Fibroblast of skin of abdomen (primary cell): ENCODE results near the gene CRYBG2.
"Not testable (repeated sequence)": the region's sequence is repeated elsewhere in the genome, so short reads cannot be mapped to it uniquely, and the experiment has no call there.

ENCODE experiments used
- DNase-seq: peaks from one replicate; pipeline ENCODE4 v3.0.0-alpha.2; 2013

Gene CRYBG2

DNA sequence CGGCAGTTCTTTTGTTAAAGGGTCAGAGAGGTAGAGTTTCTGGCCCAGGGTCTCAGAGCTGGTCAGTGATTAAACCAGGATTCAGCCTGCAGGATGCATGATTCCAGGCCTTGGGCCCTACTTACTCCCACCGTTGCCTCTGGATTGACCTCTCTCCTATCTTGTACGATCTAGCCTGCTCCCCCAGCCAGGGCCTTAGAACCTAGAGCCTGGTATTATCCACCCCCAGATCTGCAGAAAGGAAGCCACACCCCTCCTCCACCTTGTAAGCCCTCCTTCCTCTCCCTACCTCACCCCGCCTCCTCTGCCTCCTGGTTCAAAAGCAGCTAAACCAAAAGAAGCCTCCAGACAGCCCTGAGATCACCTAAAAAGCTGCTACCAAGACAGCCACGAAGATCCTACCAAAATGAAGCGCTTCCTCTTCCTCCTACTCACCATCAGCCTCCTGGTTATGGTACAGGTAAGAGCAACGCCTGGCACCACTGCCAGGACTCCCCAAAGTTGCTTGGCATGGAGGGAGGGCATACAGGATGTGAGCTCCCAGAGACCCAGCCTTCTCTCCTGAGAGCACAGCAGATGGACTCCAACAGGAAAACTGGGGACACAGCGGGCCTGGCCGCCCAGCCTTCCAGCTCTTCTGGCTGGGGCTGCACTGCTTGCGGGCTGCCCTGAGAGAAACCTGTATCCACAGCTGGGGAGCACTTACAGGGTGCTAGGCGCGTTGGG, 36.2 kb downstream of the CRYBG2 start, which contains the start of gene CD52:
TSS of gene CD52 (plus strand) at position 347 of the 726 bp plus-strand sequence. CDS start at position 407, 60 bp downstream.
- DNase-seq = no peak

DNA sequence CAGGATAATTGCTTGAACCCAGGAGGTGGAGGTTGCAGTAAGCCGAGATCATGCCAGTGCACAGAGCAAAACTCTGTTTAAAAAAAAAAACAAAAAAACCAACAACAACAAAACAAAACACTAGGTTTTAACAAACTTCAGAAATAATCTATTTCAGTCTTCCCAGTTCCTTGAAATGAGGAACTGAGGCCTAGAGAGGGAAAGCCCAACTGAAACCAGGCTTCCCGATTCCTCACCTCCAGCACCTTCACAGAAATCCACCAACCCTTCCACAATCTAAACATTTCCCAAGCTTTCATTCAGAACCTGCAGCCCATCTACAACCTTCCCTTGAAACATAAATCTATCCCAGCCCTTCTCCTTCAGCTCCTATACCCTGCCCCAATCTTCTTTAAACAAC, 36.8 kb downstream of the CRYBG2 start:
- no peak for DNase-seq

DNA sequence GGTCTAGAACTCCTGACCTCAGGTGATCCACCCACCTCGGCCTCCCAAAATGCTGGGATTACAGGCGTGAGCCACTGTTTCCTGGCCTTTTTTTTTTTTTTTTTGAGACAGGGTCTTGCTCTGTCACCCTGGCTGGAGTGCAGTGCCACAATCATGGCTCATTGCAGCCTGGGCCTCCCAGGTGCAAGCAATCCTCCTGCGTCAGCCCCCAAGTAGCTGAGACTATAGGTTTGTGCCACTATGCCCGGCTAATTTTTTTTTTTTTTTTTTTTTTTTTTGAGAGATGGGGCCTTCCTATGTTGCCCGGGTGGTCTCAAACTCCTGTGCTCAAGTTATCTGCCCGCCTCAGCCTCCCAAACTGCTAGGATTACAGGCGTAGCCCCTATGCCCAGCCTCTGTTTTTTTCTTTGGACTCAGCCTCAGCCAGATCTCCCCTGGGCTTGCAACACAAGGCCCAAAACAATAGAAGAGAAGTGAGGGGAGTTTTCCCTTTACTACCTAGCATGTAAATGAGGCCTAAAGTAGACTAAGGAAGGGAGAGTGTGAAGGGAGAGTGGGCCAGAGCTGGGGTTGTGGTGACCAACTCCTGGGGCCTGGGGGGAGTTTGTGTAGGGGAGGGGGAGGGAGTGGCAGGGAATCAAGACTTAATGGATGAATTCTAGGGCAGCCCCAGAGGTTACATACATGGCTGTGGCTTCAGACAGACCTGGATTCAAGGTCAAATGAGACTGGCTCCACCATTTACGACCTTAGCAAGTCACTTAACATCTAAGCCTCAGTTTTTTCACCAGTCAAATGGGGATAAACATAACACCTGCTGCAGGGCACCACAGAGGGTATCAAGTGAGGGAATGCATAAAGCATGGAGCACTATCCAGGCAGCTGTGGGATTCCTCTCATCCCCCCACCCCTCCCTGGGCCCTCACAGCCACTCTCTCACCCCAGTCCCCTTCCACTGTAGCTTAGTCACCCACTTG, 37.8 kb downstream of the CRYBG2 start:
- DNase-seq = no peak

DNA sequence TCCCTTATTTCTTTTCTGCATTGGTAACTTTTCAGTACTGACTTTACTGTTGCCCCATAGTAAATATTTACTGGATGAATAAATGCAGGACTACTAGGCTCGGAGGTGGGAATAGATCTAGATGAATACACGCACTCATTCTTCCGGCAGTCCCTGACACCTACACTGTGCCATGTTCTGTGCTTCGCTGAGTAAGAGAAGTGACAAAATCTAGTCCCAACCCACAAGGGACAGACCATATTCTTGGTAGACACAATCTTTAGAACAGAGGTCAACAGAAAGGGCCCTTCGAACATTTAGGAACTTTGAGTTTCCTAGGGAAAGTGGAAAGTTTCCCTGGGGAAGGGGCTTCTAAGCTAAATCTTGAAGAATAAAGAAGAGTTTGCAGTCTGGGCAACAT, 39.4 kb downstream of the CRYBG2 start:
- DNase-seq = no peak

DNA sequence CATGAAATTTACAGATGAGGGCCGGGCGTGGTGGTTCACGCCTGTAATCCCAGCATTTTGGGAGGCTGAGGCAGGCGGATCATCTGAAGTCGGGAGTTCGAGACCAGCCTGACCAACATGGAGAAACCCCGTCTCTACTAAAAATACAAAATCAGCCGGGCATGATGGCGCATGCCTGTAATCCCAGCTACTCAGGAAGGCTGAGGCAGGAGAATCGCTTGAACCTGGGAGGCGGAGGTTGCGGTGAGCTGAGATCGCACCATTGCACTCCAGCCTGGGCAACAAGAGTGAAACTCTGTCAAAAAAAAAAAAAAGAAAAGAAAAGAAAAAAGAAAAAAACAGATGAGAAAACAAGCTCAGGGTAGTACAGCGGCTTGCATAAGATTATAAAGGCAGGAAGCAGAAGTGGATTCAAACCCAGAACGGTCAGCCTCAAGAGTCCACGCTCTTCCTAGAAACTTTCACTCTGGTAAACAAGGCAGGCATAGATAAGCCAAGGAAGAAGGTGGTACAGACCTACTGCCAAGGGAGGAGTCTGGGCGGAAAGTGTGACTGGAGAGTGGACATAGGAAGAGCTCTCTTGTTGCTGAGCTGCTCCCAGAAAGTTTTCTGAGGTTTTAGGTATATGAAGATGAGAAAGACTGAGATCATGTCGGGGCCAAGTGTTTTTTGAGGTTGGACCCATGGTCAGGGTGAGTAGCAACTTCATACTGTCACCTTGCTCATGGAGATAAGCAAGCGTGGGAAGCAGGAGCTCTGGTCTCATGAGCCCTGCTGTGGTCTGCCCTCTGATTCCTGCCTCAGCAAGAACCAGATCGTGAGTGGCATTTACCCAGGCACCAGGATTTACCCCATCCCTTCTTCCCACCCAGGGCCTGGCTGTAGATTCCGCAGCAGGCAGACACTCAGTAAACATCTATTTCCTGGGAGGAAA, 45.7 kb downstream of the CRYBG2 start:
- DNase-seq = not testable (repeated sequence)

DNA sequence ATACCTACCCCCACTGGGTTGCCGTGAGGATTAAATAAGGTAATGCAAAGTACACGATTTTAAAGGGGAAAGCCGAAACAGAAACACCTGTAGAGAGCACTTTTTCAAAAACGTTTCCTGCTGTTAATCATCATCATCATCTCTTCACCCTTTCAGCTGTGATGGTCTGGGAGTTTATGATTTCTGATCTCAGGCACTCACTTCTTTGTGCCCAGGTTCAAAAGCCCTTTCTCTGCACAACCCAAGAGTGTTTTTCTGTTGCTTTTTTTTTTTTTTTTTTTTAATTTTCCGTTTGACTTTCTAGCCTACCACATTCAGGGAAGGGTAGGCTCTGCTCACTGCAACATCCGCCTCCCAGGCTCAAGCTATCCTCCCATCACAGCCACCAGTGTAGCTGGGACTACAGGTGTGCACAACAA, 46.6 kb downstream of the CRYBG2 start:
- no peak for DNase-seq

DNA sequence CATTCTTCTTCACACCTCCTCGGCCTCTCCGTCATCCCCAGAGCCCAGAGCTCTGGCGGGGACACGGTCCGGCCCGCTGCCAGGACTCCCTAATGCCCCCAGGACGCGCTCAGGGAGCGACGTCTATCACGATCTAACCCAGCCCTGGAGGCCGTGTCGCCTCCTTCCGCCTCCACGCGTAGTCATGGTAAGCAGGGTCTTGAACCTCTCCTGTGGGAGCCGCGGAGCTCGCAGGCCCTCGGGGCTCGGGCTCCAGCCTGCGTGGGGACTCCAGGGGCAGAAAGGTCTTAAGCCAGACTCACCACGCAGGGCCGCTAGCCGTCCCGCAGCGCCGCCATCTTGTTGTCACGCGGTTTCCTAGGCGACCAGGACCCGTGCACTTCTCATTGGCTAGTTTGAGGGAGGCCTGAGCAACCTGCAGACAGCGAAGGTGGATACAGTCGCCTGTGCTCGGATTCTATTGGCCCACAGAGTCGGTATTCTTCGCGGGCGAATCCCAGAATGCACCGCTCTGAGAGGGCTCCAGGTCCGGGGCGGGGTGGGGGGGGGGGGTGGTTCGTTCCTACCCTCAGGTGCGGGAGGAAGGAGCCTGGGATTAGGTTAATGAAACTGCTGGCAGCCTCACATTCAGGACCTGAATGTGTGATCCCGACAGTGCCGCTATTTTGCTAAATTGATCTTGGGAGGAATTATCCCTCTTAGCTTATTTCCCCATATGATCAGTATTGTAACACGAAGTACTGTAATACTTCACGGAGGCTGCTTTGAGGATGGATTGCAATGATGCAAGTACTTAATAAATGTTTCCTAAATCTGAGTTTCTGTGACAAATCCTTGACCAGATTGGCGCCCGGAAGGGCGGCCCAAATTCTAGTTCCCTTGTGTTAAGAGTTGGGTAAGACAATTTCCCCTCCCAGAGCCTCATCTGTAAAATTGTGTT, 47.4 kb downstream of the CRYBG2 start, which contains the start of gene UBXN11:
TSS of gene UBXN11 (minus strand) at position 347 of the 940 bp plus-strand sequence. CDS start 3,753 bp downstream, outside the sequence.
- DNase-seq = peak; percentile 92

DNA sequence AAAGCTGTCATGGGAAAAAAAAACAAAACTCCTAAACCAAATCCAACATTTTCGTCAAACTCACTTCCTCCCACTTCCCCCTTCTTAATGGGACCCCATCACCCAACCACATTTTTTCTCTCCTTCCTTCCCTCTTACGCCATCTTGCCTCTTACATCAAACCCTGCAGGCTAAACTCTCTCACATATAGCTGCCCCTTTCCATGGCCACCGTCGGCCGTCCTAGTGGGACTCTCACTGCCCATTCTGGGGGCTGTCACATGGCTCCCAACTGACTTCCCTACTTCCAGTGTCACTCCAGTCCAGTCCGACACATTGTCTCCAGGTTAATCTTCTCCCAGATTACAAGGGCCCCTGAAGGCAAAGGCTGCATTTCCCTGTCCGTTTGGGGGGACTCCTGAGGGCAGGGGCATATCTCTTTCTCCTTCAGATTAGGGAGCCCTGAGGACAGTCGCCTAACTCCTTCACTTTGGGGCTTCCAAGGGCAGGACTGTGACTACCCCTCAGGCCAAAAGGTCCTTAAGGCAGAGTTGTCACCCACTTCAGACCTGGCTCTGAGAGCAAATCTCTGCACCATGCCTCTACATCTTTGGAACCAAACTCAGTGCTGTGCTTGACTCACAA, 48.2 kb downstream of the CRYBG2 start:
- DNase-seq = no peak

DNA sequence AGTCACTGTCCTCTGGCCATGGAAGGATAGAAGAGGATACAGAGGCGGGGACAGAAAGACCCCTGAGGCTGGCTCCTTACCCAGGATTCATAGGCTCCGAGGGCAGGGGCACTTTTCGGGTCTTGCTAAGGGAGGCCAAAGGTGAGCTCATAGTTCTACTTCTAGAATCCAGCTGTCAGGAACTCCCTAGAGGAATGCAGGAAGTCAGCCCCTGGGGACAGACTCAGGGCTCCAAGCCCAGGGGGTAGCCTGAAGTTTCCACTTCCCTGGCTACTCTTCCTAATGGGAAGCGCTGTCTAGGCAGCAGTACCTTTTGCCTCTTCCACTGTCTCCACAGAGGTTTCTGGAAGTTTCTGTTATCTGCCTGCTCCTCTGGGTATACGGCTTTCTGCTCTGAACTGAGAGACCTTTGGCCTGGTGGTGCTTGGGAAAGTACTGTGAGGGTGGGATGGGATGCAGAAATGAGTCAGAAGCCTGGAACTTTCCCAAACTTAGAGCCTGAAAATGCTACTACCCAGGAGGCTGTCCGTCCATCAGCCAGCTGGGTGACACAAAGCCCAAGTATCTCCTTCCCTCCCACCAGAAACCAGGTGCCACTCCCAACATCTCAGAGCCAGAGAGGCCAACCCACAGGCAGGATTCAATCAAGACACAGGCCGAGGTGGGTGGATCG, 51.1 kb downstream of the CRYBG2 start:
- peak; percentile 66 for DNase-seq

DNA sequence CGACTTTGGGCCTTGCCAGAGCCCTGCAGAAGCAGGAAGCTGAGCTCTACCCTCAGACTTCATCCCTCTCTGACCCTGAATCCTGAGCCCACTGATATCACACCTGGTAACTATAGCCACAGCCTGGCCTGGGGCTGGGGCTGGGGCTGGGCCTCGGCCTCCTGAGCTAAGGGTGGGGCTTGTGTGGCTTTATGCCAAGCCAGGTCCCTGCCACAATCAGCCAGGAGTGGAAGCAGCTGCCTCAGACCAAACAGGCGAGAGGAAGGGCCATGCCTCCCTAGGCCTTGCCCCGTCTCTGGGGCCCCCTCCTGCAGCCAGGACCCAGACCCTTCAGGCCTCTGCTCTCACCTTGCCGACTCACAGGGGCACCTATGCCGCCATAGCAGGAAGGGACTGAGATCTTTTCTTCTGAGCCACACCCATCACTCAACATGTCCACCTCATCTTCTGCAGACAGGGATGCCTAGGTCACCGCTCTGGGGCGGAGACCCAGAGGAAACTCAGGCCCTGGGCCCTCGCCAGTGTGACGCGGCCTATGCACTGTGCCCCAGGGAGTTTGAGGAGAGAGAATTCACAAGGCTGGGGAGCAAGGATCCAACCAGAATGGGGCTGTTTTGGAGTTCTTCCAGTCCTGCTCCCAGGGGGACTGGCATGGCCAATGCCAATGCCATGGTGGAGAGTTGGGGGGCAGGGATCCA, 53.2 kb downstream of the CRYBG2 start:
- DNase-seq = no peak

DNA sequence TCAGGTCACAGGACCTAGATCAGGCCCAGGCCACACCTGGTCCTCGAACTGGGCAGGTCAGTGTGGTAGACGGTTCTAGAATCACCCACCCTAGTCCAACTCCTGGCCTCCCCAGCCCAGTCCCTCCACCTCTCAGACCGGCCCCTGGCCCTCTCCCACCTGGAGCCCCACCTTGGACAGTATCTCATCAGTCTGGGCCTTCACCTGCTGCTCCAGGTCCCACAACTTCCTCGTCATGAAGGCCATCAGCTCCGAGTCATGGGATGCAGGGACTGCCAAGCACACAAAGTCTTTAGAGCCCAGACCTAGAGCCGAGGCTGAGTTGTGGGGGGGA, 56.2 kb downstream of the CRYBG2 start:
- DNase-seq = no peak

DNA sequence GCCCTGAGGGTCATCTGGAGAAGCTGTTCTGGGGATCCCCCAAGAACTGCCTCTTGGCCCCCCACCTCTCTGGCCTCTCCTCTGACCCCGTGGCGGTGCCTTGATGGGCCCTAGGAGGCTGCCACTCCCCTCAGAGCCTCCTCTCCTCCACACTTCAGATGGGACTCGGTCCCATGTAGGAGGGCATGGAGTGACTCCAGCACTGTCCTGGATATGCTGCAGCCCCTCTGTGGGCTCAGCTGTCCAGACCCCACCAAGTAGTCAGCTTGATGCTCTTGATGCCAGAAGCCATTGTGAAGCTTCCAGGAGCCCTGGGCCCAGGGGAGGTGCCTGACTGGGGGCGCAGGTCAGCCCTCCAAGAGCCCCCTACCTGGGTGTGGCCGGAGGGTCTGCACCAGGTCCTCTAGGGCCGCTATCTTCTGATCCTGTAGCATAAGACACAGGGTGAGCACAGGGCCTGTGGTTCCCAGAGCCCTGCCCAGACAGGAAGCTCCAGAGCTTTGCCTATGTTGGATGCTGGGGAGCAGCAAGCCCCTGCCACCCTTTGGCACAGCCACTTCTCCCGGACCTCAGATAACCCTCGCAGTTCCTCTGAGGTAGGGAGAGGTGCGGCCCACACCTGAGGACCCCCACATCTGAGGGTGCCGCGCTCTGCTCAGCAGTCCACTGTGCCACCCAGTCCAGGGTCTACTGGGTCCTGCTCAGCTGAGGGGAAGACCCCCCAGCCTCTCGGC, 56.7 kb downstream of the CRYBG2 start:
- no peak for DNase-seq

DNA sequence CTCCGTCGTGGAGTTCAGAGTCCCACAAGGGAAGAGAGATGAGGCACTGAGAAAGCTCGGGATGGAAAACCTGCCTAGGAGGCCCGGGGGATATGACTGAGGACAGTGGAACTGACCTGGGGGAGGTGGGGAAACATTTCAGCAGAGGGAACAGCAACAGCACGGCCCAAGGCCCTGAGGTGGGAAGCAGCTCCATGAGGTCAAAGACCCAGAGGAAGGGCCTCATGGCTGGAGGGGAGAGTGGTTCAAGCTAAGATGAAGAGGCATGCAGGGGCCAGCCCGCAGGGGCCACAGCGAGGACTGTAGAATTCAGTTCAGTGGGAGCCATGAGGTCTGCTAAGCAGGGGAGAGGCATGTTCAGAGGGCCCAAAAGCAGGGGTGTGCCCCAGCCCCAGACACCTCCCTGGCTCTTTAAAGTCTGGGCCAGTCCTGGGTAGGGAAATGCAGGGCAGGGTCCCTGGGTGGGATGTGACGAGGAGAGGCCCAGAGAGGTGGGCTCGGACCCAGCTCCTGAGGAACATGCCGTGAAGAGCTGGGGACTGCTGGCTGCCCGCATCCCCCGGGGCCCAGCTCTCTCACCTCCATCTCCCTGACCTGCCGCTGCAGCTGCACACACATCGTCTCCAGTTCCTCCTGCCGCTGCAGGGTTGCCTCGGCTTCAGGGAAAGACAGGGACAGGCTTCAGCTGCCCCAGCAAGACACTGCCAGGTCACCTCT, 57.4 kb downstream of the CRYBG2 start:
- DNase-seq = no peak

DNA sequence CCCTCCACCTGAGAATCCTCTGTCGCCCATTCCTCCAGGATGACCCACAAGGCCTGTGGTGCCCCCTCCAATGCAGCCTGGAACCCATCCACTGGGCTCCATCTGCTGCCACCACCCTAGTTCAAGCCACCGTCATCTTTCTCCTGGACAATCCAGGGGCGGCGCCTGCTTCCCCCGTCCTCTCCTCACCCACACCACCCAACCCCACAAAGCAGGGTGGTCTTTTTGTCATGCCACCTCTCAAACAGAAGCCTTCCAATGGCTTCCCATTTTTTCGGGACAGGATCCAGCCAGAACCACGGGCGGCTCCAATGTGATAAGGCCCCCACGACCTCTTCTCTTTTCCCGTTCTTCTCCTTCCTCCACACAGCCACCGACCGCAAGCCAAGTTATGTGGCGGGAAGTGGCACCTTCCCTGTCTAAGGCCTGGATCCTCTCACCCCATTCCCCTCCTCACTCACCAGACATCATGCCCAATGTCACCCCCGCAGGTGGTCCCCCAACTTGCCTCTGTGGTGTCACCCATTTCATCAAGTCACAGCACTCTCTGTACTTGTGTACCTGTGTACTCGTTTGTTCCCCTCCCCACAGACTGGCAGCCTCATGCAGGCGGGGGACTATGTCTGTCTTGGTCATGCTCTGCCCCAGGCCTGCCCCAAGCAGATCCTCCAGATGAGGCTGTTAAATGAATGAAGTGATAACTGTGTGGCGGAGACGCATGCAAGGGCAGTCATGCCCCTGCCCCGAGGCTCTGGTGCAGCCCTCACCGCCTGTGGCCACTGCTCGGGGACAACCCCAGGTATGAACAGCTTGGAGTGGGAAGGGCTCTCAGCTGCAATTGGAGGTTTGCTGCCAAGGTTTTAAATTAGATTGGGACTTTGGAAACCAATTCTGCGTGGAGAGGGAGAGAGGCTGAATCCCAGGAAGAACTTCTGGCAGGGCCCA, 58.5 kb downstream of the CRYBG2 start:
- DNase-seq = no peak

DNA sequence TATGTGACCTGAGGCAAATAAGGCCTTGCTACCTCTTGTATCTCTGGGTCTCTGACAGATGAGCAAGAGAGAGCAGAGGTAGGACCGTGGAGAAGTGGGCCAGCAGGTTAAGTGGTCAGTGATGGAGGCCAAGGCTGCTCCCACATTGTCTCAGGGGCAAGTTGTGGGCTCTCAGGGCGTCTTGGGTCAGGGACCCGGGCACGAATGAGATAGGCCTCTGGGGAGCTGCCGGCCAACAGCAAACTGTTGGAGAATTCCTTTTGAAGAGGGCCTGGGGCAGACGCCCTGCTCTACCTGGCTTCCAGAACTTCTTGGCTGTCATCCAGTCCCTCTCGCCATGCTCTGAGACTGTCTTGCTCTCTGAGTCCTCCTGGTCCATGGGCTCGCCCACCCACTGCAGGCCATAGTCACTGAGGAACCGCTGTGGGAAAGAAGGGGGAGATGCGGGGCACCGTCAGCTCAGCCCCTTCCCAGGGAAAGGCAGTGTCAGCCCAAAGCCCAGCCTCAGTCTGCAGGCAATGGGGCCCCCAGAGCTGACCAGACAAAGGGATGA, 59.9 kb downstream of the CRYBG2 start:
- no peak for DNase-seq

DNA sequence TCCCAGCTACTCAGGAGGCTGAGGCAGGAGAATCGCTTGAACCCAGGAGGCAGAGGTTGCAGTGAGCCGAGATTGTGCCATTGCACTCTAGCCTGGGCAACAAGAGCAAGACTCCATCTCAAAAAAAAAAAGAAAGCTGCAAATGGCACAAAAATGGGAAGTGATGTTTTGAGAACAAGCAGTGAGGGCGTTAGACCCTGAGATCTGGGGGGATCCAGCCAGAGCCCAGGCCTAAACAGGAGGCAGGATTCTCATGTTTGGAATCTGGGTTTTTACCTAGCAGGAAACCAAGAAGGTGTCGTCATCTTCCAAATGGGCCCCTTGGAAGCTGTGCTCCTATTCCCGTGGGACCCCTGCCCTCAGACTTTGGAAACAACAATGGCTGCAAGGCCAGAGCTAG, 61.2 kb downstream of the CRYBG2 start:
- not testable (repeated sequence) for DNase-seq

DNA sequence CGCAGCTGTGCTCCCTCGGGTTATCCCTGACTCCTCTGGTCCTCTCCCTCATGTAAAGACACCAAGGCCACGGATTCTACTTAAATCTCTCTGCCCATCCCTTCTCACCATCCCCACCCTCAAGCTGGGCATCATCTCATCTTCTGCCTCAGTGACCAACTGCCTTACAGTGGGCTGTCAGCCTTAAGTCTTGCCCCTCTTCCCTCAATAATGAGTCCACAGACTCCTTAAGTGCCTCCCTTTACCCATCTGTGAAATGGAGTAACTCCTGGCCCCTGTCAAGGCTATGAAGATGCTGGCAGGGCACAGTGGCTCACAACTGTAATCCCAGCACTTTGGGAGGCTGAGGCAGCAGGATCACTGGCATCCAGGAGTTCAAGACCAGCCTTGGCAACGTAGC, 62.0 kb downstream of the CRYBG2 start:
- no peak for DNase-seq
